Neural cell (in vitro differentiated cells): ENCODE measurements around the gene PPP3R1. TPM values are rescaled to one million over a fixed set of nuclear protein-coding genes. Genes with fewer than 3 reads are reported as not detected.

ENCODE experiments used
- H2AFZ ChIP-seq: fragments of 200-600, 300-800 bp; sonication (generic), shearing (Covaris generic); 2 replicates; pipeline ENCODE4 v1.6.0; 2014; ENCODE audit warnings: low read depth, mild to moderate bottlenecking, antibody characterized with exemption, low read length, moderate library complexity
- H3F3A ChIP-seq: fragments of 200-600 bp; shearing (Covaris generic); 2 replicates; pipeline ENCODE4 v1.6.1; 2016; ENCODE audit warnings: mild to moderate bottlenecking, moderate library complexity, mixed read lengths, antibody characterized with exemption, low read length; ENCODE audit not compliant: insufficient read depth, poor library complexity, severe bottlenecking
- H3K27ac ChIP-seq: fragments of 200-600, 300-800 bp; sonication (generic), shearing (Covaris generic); 2 replicates; pipeline ENCODE4 v1.5.1; 2014; ENCODE audit warnings: mild to moderate bottlenecking, low read length, moderate library complexity
- H3K27me3 ChIP-seq: fragments of 300-800, 200-600 bp; sonication (generic), shearing (Covaris generic); 2 replicates; pipeline ENCODE4 v1.6.0; 2014; ENCODE audit warnings: mild to moderate bottlenecking, low read depth, low read length, moderate library complexity; ENCODE audit not compliant: insufficient read depth
- H3K36me3 ChIP-seq: fragments of 300-800, 200-600 bp; sonication (generic), shearing (Covaris generic); 2 replicates; pipeline ENCODE4 v1.5.1; 2014; ENCODE audit warnings: mild to moderate bottlenecking, antibody characterized with exemption, low read length, moderate library complexity; ENCODE audit not compliant: insufficient read depth
- H3K4me2 ChIP-seq: fragments of 300-800, 200-600 bp; sonication (generic), shearing (Covaris generic); 2 replicates; pipeline ENCODE4 v1.6.0; 2014; ENCODE audit warnings: mild to moderate bottlenecking, low read length
- H3K4me3 ChIP-seq: fragments of 300-800, 200-600 bp; sonication (generic), shearing (Covaris generic); 2 replicates; pipeline ENCODE4 v1.5.1; 2014; ENCODE audit warnings: mild to moderate bottlenecking, low read length, moderate library complexity
- H3K79me2 ChIP-seq: fragments of 200-600 bp; shearing (Covaris generic); replicated peaks from 2 replicates; pipeline ENCODE4 v1.6.0; 2014; ENCODE audit warnings: mild to moderate bottlenecking, low read length, moderate library complexity; ENCODE audit not compliant: insufficient read depth
- H3K9ac ChIP-seq: fragments of 300-800, 200-600 bp; sonication (generic), shearing (Covaris generic); 2 replicates; pipeline ENCODE4 v1.6.1; 2016; ENCODE audit warnings: mild to moderate bottlenecking, low read length, mixed read lengths
- H3K9me2 ChIP-seq: fragments of 200-600 bp; shearing (Covaris generic); 2 replicates; pipeline ENCODE4 v1.6.1; 2016; ENCODE audit warnings: mild to moderate bottlenecking, low read length, mixed read lengths; ENCODE audit not compliant: insufficient read depth
- H3K9me3 ChIP-seq: fragments of 200-600, 300-800 bp; sonication (generic), shearing (Covaris generic); 2 replicates; pipeline ENCODE4 v1.6.1; 2016; ENCODE audit warnings: mild to moderate bottlenecking, mixed run types, low read length, moderate library complexity, mixed read lengths
- H4K20me1 ChIP-seq: fragments of 200-600 bp; shearing (Covaris generic); 2 replicates; pipeline ENCODE4 v1.6.1; 2016; ENCODE audit warnings: mild to moderate bottlenecking, mixed run types; ENCODE audit not compliant: insufficient read depth
- CTCF ChIP-seq: fragments of 450-650 bp; IDR thresholded peaks from 2 replicates; pipeline ENCODE4 v1.5.1; 2014; ENCODE audit warnings: antibody characterized with exemption, mild to moderate bottlenecking, moderate library complexity; ENCODE audit not compliant: poor library complexity, severe bottlenecking
- EP300 ChIP-seq: fragments of 450-650 bp; conservative IDR thresholded peaks from 2 replicates; pipeline ENCODE4 v1.6.1; 2014; ENCODE audit warnings: antibody characterized with exemption, mild to moderate bottlenecking, moderate library complexity; ENCODE audit not compliant: poor library complexity, severe bottlenecking
- EZH2 ChIP-seq: fragments of 200-600, 300-800 bp; shearing (Covaris generic), sonication (generic); IDR thresholded peaks from 2 replicates; pipeline ENCODE4 v1.6.1; 2014; ENCODE audit warnings: antibody characterized with exemption, low read length, borderline replicate concordance, mild to moderate bottlenecking; ENCODE audit not compliant: insufficient read depth, poor library complexity, severe bottlenecking
- MXI1 ChIP-seq: fragments of 450-650 bp; conservative IDR thresholded peaks from 2 replicates; pipeline ENCODE4 v1.6.1; 2014; ENCODE audit warnings: antibody characterized with exemption, mild to moderate bottlenecking; ENCODE audit not compliant: poor library complexity, severe bottlenecking
- POLR2AphosphoS5 ChIP-seq: IDR thresholded peaks from 2 replicates; pipeline ENCODE4 v1.6.1; 2012
- RAD21 ChIP-seq: fragments of 450-650 bp; conservative IDR thresholded peaks from 2 replicates; pipeline ENCODE4 v1.6.1; 2014; ENCODE audit warnings: antibody characterized with exemption, mild to moderate bottlenecking, moderate library complexity
- SMC3 ChIP-seq: fragments of 450-650 bp; conservative IDR thresholded peaks from 2 replicates; pipeline ENCODE4 v1.6.1; 2014; ENCODE audit warnings: antibody characterized with exemption, mild to moderate bottlenecking, moderate library complexity; ENCODE audit not compliant: poor library complexity
- TAF1 ChIP-seq: IDR thresholded peaks from 2 replicates; pipeline ENCODE4 v1.6.1; 2012; ENCODE audit warnings: low read depth
- polyA plus RNA-seq: library from polyadenylated mRNA; depleted of rRNA; stranded (reverse); fragments of >200 nt; gene quantifications from 2 replicates; pipeline ENCODE4 v1.2.3, GENCODE V29; 2014
- TF ChIP-seq, protein P1 (sequence below): IDR thresholded peaks from 2 replicates; pipeline ENCODE4 v1.6.1; 2012; ENCODE audit warnings: borderline replicate concordance

PPP3R1 gene
- polyA plus RNA-seq, 1 donor from 2014 or later = 45.3 TPM

GRCh38 chr2:68171146-68171545 is 81.2 kb downstream of the PPP3R1 start:
- Histone ChIP-seq H3K4me3 (no peak overlapping the region), H3K27ac (no peak overlapping the region), H3K79me2 (no peaks in the 10 kb centered on the region), H3F3A (no peaks in the 10 kb centered on the region), H3K4me2 (no peak overlapping the region), H3K9me2 (no peaks in the 10 kb centered on the region), H3K36me3 (no peaks in the 10 kb centered on the region), H3K9ac (no peak overlapping the region), H3K9me3 (no peaks in the 10 kb centered on the region), H4K20me1 (no peaks in the 10 kb centered on the region), H2AFZ (no peak overlapping the region), H3K27me3 (no peaks in the 10 kb centered on the region)
- TF ChIP-seq CTCF (no peak), EP300 (no peak), RAD21 (no peak), MXI1 (no peak), TAF1 (no peak), SMC3 (no peak), EZH2 (no peak), POLR2AphosphoS5 (no peak)
- TF ChIP-seq, protein P1, sequence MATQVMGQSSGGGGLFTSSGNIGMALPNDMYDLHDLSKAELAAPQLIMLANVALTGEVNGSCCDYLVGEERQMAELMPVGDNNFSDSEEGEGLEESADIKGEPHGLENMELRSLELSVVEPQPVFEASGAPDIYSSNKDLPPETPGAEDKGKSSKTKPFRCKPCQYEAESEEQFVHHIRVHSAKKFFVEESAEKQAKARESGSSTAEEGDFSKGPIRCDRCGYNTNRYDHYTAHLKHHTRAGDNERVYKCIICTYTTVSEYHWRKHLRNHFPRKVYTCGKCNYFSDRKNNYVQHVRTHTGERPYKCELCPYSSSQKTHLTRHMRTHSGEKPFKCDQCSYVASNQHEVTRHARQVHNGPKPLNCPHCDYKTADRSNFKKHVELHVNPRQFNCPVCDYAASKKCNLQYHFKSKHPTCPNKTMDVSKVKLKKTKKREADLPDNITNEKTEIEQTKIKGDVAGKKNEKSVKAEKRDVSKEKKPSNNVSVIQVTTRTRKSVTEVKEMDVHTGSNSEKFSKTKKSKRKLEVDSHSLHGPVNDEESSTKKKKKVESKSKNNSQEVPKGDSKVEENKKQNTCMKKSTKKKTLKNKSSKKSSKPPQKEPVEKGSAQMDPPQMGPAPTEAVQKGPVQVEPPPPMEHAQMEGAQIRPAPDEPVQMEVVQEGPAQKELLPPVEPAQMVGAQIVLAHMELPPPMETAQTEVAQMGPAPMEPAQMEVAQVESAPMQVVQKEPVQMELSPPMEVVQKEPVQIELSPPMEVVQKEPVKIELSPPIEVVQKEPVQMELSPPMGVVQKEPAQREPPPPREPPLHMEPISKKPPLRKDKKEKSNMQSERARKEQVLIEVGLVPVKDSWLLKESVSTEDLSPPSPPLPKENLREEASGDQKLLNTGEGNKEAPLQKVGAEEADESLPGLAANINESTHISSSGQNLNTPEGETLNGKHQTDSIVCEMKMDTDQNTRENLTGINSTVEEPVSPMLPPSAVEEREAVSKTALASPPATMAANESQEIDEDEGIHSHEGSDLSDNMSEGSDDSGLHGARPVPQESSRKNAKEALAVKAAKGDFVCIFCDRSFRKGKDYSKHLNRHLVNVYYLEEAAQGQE = no peak

- H3K4me2 ChIP-seq = no peak overlapping the region
- H3K27me3 ChIP-seq = no peaks in the 10 kb centered on the region
- no peaks in the 10 kb centered on the region for H3K9me2 ChIP-seq
- H3K27ac ChIP-seq = no peak overlapping the region
- no peaks in the 10 kb centered on the region for H3K9me3 ChIP-seq
- H3K4me3 ChIP-seq = no peak overlapping the region
- no peaks in the 10 kb centered on the region for H4K20me1 ChIP-seq
- H3K9ac ChIP-seq = no peak overlapping the region
- no peaks in the 10 kb centered on the region for H3K36me3 ChIP-seq
- H2AFZ ChIP-seq = no peak overlapping the region
- no peaks in the 10 kb centered on the region for H3K79me2 ChIP-seq
- TF ChIP-seq CTCF (no peak), MXI1 (no peak), SMC3 (no peak), TAF1 (no peak), EP300 (no peak), EZH2 (no peak), RAD21 (no peak)
- TF ChIP-seq, protein P1 = no peak
- no peaks in the 10 kb centered on the region for H3F3A ChIP-seq
Measured at GRCh38 chr2:68169308-68169707, 83.0 kb downstream of the PPP3R1 start.
